ENCODE measurements around the gene SCAMP5.

Gene SCAMP5

GRCh38 chr15:75045332-75046015, 50.1 kb downstream of the SCAMP5 start:
- Histone ChIP-seq H2AFZ (ENCODE audit: low read length) (no peak overlapping the region), H3K36me3 (replicated peaks; ENCODE audit: insufficient read depth, low read length) (no peaks in the 10 kb centered on the region), H3K4me1 (ENCODE audit: low read length) (peaks cover 62% of the 10 kb centered on the region), H3K79me2 (ENCODE audit: low read length) (peaks cover 61% of the 10 kb centered on the region), H3K9me3 (replicated peaks; ENCODE audit: insufficient read depth, low read length) (no peaks in the 10 kb centered on the region), H3K9me2 (replicated peaks; ENCODE audit: insufficient read depth, low read length) (no peaks in the 10 kb centered on the region), H4K20me1 (ENCODE audit: insufficient read depth, low read length) (no peaks in the 10 kb centered on the region), H3K27ac (ENCODE audit: low read length) (peak overlapping the region; percentile 92), H3F3A (ENCODE audit: insufficient read depth, low read length) (peaks cover 50% of the 10 kb centered on the region), H3K4me3 (ENCODE audit: low read length) (no peak overlapping the region), H3K27me3 (replicated peaks; ENCODE audit: insufficient read depth, low read length) (no peaks in the 10 kb centered on the region), H3K4me2 (ENCODE audit: low read depth, low read length) (peak overlapping the region; percentile 89), H3K9ac (ENCODE audit: low read length) (no peak overlapping the region)
- peak; percentile 23 for DNase-seq
- TF ChIP-seq EZH2 (optimal IDR thresholded peaks at IDR 0.05; ENCODE audit: low read depth, low read length), result no peak
- no peak for TF ChIP-seq CTCF (IDR thresholded peaks at IDR 0.05; ENCODE audit: low read length)
- no peak for TF ChIP-seq EZH2phosphoT487 (IDR thresholded peaks at IDR 0.05; ENCODE audit: low read length)

DNA sequence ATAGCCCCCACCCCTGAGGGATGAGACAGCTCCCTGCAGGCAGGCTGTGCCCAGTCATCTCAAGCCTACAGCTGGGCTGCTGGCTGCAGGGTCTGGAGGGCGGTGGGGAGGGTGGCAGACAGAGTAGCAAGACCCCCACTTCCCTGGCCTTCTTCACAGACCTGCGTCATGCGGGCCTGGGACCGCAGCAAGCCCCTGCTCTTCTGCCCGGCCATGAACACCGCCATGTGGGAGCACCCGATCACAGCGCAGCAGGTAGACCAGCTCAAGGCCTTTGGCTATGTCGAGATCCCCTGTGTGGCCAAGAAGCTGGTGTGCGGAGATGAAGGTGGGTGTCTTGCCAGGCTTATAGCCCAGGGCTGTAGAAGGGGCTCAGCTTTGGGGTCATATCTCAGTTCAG, 53.0 kb downstream of the SCAMP5 start:
- H4K20me1 ChIP-seq (ENCODE audit: insufficient read depth, low read length), result no peaks in the 10 kb centered on the region
- TF ChIP-seq EZH2 (optimal IDR thresholded peaks at IDR 0.05; ENCODE audit: low read depth, low read length) (no peak), CTCF (IDR thresholded peaks at IDR 0.05; ENCODE audit: low read length) (no peak)
- H3K4me2 ChIP-seq (ENCODE audit: low read depth, low read length), result no peak overlapping the region
- no peak overlapping the region for H3K9ac ChIP-seq (ENCODE audit: low read length)
- H3K4me3 ChIP-seq (ENCODE audit: low read length), result no peak overlapping the region
- no peaks in the 10 kb centered on the region for H3K9me2 ChIP-seq (replicated peaks; ENCODE audit: insufficient read depth, low read length)
- DNase-seq, result no peak
- no peak overlapping the region for H2AFZ ChIP-seq (ENCODE audit: low read length)
- H3K9me3 ChIP-seq (replicated peaks; ENCODE audit: insufficient read depth, low read length), result no peaks in the 10 kb centered on the region
- peak overlapping the region; percentile 92; the same call in 1 of the 2 replicates for H3K27ac ChIP-seq (ENCODE audit: low read length)
- H3K27me3 ChIP-seq (replicated peaks; ENCODE audit: insufficient read depth, low read length), result no peaks in the 10 kb centered on the region
- peaks cover 46% of the 10 kb centered on the region for H3K79me2 ChIP-seq (ENCODE audit: low read length)
- H3K4me1 ChIP-seq (ENCODE audit: low read length), result peaks cover 52% of the 10 kb centered on the region
- H3F3A ChIP-seq (ENCODE audit: insufficient read depth, low read length), result peaks cover 40% of the 10 kb centered on the region
- H3K36me3 ChIP-seq (replicated peaks; ENCODE audit: insufficient read depth, low read length), result no peaks in the 10 kb centered on the region

- no peaks in the 10 kb centered on the region for H3K27me3 ChIP-seq (replicated peaks; ENCODE audit: insufficient read depth, low read length)
- H3K27ac ChIP-seq (ENCODE audit: low read length), result no peak overlapping the region
- no peak overlapping the region for H2AFZ ChIP-seq (ENCODE audit: low read length)
- no peaks in the 10 kb centered on the region for H3K9me3 ChIP-seq (replicated peaks; ENCODE audit: insufficient read depth, low read length)
- no peaks in the 10 kb centered on the region for H3K36me3 ChIP-seq (replicated peaks; ENCODE audit: insufficient read depth, low read length)
- no peak for TF ChIP-seq CTCF (IDR thresholded peaks at IDR 0.05; ENCODE audit: low read length)
- TF ChIP-seq EZH2phosphoT487 (IDR thresholded peaks at IDR 0.05; ENCODE audit: low read length), result no peak
- no peak for TF ChIP-seq EZH2 (optimal IDR thresholded peaks at IDR 0.05; ENCODE audit: low read depth, low read length)
- peaks cover 31% of the 10 kb centered on the region for H3F3A ChIP-seq (ENCODE audit: insufficient read depth, low read length)
- peaks cover 40% of the 10 kb centered on the region for H3K79me2 ChIP-seq (ENCODE audit: low read length)
- no peaks in the 10 kb centered on the region for H3K9me2 ChIP-seq (replicated peaks; ENCODE audit: insufficient read depth, low read length)
- no peak overlapping the region for H3K9ac ChIP-seq (ENCODE audit: low read length)
- peaks cover 42% of the 10 kb centered on the region for H3K4me1 ChIP-seq (ENCODE audit: low read length)
- H4K20me1 ChIP-seq (ENCODE audit: insufficient read depth, low read length), result no peaks in the 10 kb centered on the region
- no peak for DNase-seq
- no peak overlapping the region for H3K4me2 ChIP-seq (ENCODE audit: low read depth, low read length)
- H3K4me3 ChIP-seq (ENCODE audit: low read length), result no peak overlapping the region
These were observed 54.0 kb downstream of the SCAMP5 start for GRCh38 chr15:75049392-75049791.
